B cell (primary cell): ENCODE data around the gene RNPC3. TPM values are rescaled to one million over a fixed set of nuclear protein-coding genes. Genes with fewer than 3 reads are reported as not detected.

ENCODE experiments used
- ATAC-seq: fragments of 200-7000 bp; cut with Tn5 transposase; one replicate; pipeline ENCODE4 v1.10.0; 2021; ENCODE audit warnings: low read depth, mild to moderate bottlenecking, moderate number of reproducible peaks, moderate library complexity
- CTCF ChIA-PET: fragments of 350-600 bp; sonication (Branson Sonifier 250); formaldehyde crosslinking; loops from one replicate; lab custom pipeline; 2021; ENCODE audit warnings: antibody characterized with exemption, inconsistent platforms; lab: Charles Lee
- POLR2A ChIA-PET: fragments of 350-600 bp; sonication (Branson Sonifier 250); formaldehyde crosslinking; loops from one replicate; lab custom pipeline; 2021; ENCODE audit warnings: antibody characterized with exemption; lab: Charles Lee
- DNase-seq: peaks from one replicate; pipeline ENCODE4 v3.0.0; 2013
- H2AFZ ChIP-seq: 2 replicates; pipeline ENCODE4 v1.6.1; 2012; ENCODE audit warnings: mild to moderate bottlenecking, low read depth, low read length; ENCODE audit not compliant: insufficient read depth, poor library complexity, severe bottlenecking
- H3K27ac ChIP-seq, 2 donors: 1 replicate in 1 of 2; 2 replicates in 1 of 2; pipeline ENCODE4 v1.5.1; 2012 to 2013; ENCODE audit warnings: low read length in 2 of 2, mild to moderate bottlenecking in 2 of 2, moderate library complexity in 1 of 2
- H3K27me3 ChIP-seq, 4 experiments: fragments of 200-600 bp in 1 of 4; sonication (generic) in 1 of 4; replicated peaks in 1 of 4; 1 replicate in 2 of 4; 2 replicates in 2 of 4; pipeline versions ENCODE4 v1.6.1 to v1.7.0; 2013 to 2016; ENCODE audit warnings: low read length in 3 of 4, mild to moderate bottlenecking in 2 of 4, mixed read lengths in 1 of 4, moderate library complexity in 1 of 4; ENCODE audit not compliant: insufficient read depth in 4 of 4, control insufficient read depth in 3 of 4; ENCODE audit errors: control extremely low read depth in 1 of 4
- H3K36me3 ChIP-seq, 2 experiments: replicated peaks in 1 of 2; 1 replicate in 1 of 2; 2 replicates in 1 of 2; pipeline versions ENCODE4 v1.6.1 to v1.7.1; 2013; ENCODE audit warnings: low read length in 1 of 2; ENCODE audit not compliant: insufficient read depth in 2 of 2, control insufficient read depth in 1 of 2; ENCODE audit errors: control extremely low read depth in 1 of 2, extremely low read depth in 1 of 2
- H3K4me1 ChIP-seq, 2 donors: fragments of 200-600 bp in 1 of 2; sonication (generic) in 1 of 2; 1 replicate in 1 of 2; 2 replicates in 1 of 2; pipeline versions ENCODE4 v1.5.1 to v1.6.1; 2013 to 2017; ENCODE audit warnings: low read length in 2 of 2; ENCODE audit not compliant: control insufficient read depth in 2 of 2, insufficient read depth in 2 of 2
- H3K4me2 ChIP-seq: replicated peaks from 2 replicates; pipeline ENCODE3; 2012; ENCODE audit warnings: mild to moderate bottlenecking, low read depth, low read length; ENCODE audit not compliant: poor library complexity, severe bottlenecking
- H3K4me3 ChIP-seq, 5 experiments: fragments of 200-600 bp in 1 of 5; sonication (generic) in 1 of 5; 1 replicate in 3 of 5; 2 replicates in 2 of 5; pipeline versions ENCODE4 v1.5.1 to v1.7.0; 2011 to 2016; ENCODE audit warnings: low read length in 4 of 5, mild to moderate bottlenecking in 4 of 5, low read depth in 2 of 5, control low read depth in 1 of 5, moderate library complexity in 1 of 5; ENCODE audit not compliant: insufficient read depth in 1 of 5; ENCODE audit errors: control extremely low read depth in 1 of 5, extremely low read depth in 1 of 5
- H3K79me2 ChIP-seq: fragments of 200-600 bp; sonication (generic); one replicate; pipeline ENCODE4 v1.6.0; 2016; ENCODE audit warnings: low read length; ENCODE audit not compliant: control insufficient read depth, insufficient read depth
- H3K9ac ChIP-seq: fragments of 200-600 bp; sonication (generic); 2 replicates; pipeline ENCODE4 v1.6.1; 2017; ENCODE audit warnings: mild to moderate bottlenecking, low read length, moderate library complexity
- H3K9me3 ChIP-seq, 3 donors: one replicate each; pipeline versions ENCODE4 v1.6.1 to v1.7.1; 2013; ENCODE audit warnings: low read length in 2 of 3; ENCODE audit not compliant: control insufficient read depth in 2 of 3, insufficient read depth in 1 of 3; ENCODE audit errors: control extremely low read depth in 1 of 3
- H4K20me1 ChIP-seq: 2 replicates; pipeline ENCODE4 v1.6.0; 2012; ENCODE audit warnings: mild to moderate bottlenecking, low read length; ENCODE audit not compliant: insufficient read depth, control insufficient read depth, poor library complexity, severe bottlenecking
- H3K27ac Mint-ChIP-seq: one replicate; pipeline ENCODE4 v1.8.0; 2021; ENCODE audit warnings: mixed read lengths
- H3K27me3 Mint-ChIP-seq: one replicate; pipeline ENCODE4 v1.8.0; 2021; ENCODE audit warnings: mixed read lengths
- H3K4me1 Mint-ChIP-seq: one replicate; pipeline ENCODE4 v1.8.0; 2021; ENCODE audit warnings: mixed read lengths
- H3K4me3 Mint-ChIP-seq: one replicate; pipeline ENCODE4 v1.8.0; 2021; ENCODE audit warnings: mixed read lengths
- H3K9me3 Mint-ChIP-seq: one replicate; pipeline ENCODE4 v1.8.0; 2022; ENCODE audit warnings: mixed read lengths; ENCODE audit not compliant: insufficient read depth
- CTCF ChIP-seq: fragments of 200-600 bp; IDR thresholded peaks from one replicate; pipeline ENCODE4 v1.8.0; 2022; ENCODE audit warnings: antibody characterized with exemption, mild to moderate bottlenecking
- EZH2 ChIP-seq: IDR thresholded peaks from 2 replicates; pipeline ENCODE4 v1.6.1; 2012; ENCODE audit warnings: borderline replicate concordance, low read depth, mild to moderate bottlenecking, moderate library complexity, low read length; ENCODE audit not compliant: insufficient read depth, poor library complexity, severe bottlenecking
- WGBS: methylation state at CpG from one replicate; pipeline ENCODE4 v1.1.5; 2013; ENCODE audit warnings: missing lambda C conversion rate; ENCODE audit not compliant: insufficient coverage; 5-methylcytosine and 5-hydroxymethylcytosine counted together
- intact Hi-C: fragments of 100-400 bp; cut with micrococcal nuclease; formaldehyde crosslinking; loops from one replicate; pipeline ENCODE4 v1.10.0; 2022
- polyA plus RNA-seq: library from polyadenylated mRNA; depleted of rRNA; stranded (reverse); fragments of >200 nt; gene quantifications from 2 replicates; pipeline ENCODE4 v1.2.3, GENCODE V29; 2012
- total RNA-seq, 2 donors: library from RNA; stranded (reverse); fragments of 120-200 nt in 1 of 2; gene quantifications; 1 replicate in 1 of 2; 2 replicates in 1 of 2; pipeline versions ENCODE4 v1.2.3 to v1.2.4, GENCODE V29; 2013 to 2022

The RNPC3 gene
- total and polyA plus RNA-seq, 2 donors (not counting 1 experiment from before 2014, with no cell fraction given) = 32.0 to 83.6 TPM

GRCh38 chr1:103561643-103562395 is 36.3 kb downstream of the RNPC3 start:
- intact Hi-C loops = no loop called here
- no peaks in the 10 kb centered on the region for H3K79me2 ChIP-seq
- H3K9ac ChIP-seq = no peak overlapping the region
- ATAC-seq (no peak), DNase-seq (no peak)
- TF ChIP-seq EZH2 (no peak), CTCF (no peak)
- peak overlapping the region; percentile 2 for H3K4me2 ChIP-seq
- no peak overlapping the region for H2AFZ ChIP-seq
- no peaks in the 10 kb centered on the region for H3K27me3 Mint-ChIP-seq
- POLR2A ChIA-PET = no interaction called here
- peak overlapping the region in 1 of 2 donors; percentile 0 for H3K27ac ChIP-seq
- peaks cover 9% of the 10 kb centered on the region for H3K4me1 Mint-ChIP-seq
- H3K4me1 ChIP-seq = no peaks in the 10 kb centered on the region
- H3K4me3 ChIP-seq = no peak overlapping the region
- H3K9me3 ChIP-seq = no peaks in the 10 kb centered on the region
- CTCF ChIA-PET = no interaction called here
- no peak overlapping the region for H3K4me3 Mint-ChIP-seq
- no peaks in the 10 kb centered on the region for H3K9me3 Mint-ChIP-seq
- no peaks in the 10 kb centered on the region for H3K27me3 ChIP-seq
- H3K36me3 ChIP-seq = peaks cover 0 to 3% of the 10 kb centered on the region in 2 experiments
- WGBS = 40% methylated on average over 2 of the region's 2 CpGs
- no peaks in the 10 kb centered on the region for H4K20me1 ChIP-seq
- H3K27ac Mint-ChIP-seq = peak overlapping the region; percentile 1

- Mint-ChIP-seq H3K27ac (no peak overlapping the region), H3K4me1 (peaks cover 9% of the 10 kb centered on the region), H3K27me3 (no peaks in the 10 kb centered on the region), H3K9me3 (no peaks in the 10 kb centered on the region), H3K4me3 (no peak overlapping the region)
- WGBS = no CpG with 5 or more reads among the region's 4 CpGs
- no peak overlapping the region for H2AFZ ChIP-seq
- no peak overlapping the region for H3K4me3 ChIP-seq
- DNase-seq (no peak), ATAC-seq (no peak)
- ChIA-PET POLR2A (no interaction called here), CTCF (no interaction called here)
- no peak overlapping the region for H3K27ac ChIP-seq
- no peaks in the 10 kb centered on the region for H3K9me3 ChIP-seq
- no peak overlapping the region for H3K4me2 ChIP-seq
- no peak overlapping the region for H3K9ac ChIP-seq
- H4K20me1 ChIP-seq = no peaks in the 10 kb centered on the region
- H3K79me2 ChIP-seq = no peaks in the 10 kb centered on the region
- no peaks in the 10 kb centered on the region for H3K27me3 ChIP-seq
- intact Hi-C loops = no loop called here
- no peaks in the 10 kb centered on the region for H3K4me1 ChIP-seq
- no peak for TF ChIP-seq EZH2
- no peak for TF ChIP-seq CTCF
- H3K36me3 ChIP-seq = peaks cover 0 to under 1% of the 10 kb centered on the region in 2 experiments
Observed at GRCh38 chr1:103563056-103563455, 37.6 kb downstream of the RNPC3 start.
